H9 (cell line): ENCODE measurements around the gene CEMIP. TPM values are rescaled to one million over a fixed set of nuclear protein-coding genes. Genes with fewer than 3 reads are reported as not detected.

Experiments used
- DNase-seq: peaks from one replicate; pipeline ENCODE4 v3.0.0-alpha.2; 2017
- H2AFZ ChIP-seq: one replicate; pipeline ENCODE4 v1.6.1; 2013; ENCODE audit warnings: mild to moderate bottlenecking, low read length, control low read depth, moderate library complexity
- H2AK5ac ChIP-seq: 2 replicates; pipeline ENCODE4 v1.6.1; 2013; ENCODE audit warnings: low read length, control low read depth, mixed read lengths; ENCODE audit not compliant: insufficient read length
- H2BK120ac ChIP-seq: one replicate; pipeline ENCODE4 v1.6.1; 2013; ENCODE audit warnings: low read depth, mild to moderate bottlenecking, low read length, control low read depth, inconsistent platforms; ENCODE audit not compliant: poor library complexity, severe bottlenecking
- H2BK12ac ChIP-seq: 2 replicates; pipeline ENCODE4 v1.6.1; 2013; ENCODE audit warnings: low read length, control low read depth, mixed read lengths, low read depth; ENCODE audit not compliant: insufficient read length
- H2BK15ac ChIP-seq: 2 replicates; pipeline ENCODE4 v1.6.1; 2013; ENCODE audit warnings: low read depth, low read length, control low read depth
- H2BK20ac ChIP-seq: one replicate; pipeline ENCODE4 v1.6.1; 2013; ENCODE audit warnings: low read depth, mild to moderate bottlenecking, low read length, control low read depth, inconsistent platforms; ENCODE audit not compliant: poor library complexity, severe bottlenecking
- H2BK5ac ChIP-seq: 2 replicates; pipeline ENCODE4 v1.6.1; 2013; ENCODE audit warnings: low read length, control low read depth, mixed read lengths; ENCODE audit not compliant: insufficient read length
- H3K14ac ChIP-seq: 2 replicates; pipeline ENCODE4 v1.6.1; 2013; ENCODE audit warnings: low read length, control low read depth; ENCODE audit not compliant: insufficient read depth
- H3K18ac ChIP-seq: 2 replicates; pipeline ENCODE4 v1.6.1; 2013; ENCODE audit warnings: low read depth, mild to moderate bottlenecking, mixed read lengths, low read length, control low read depth; ENCODE audit not compliant: insufficient read length
- H3K23ac ChIP-seq: 2 replicates; pipeline ENCODE4 v1.6.1; 2013; ENCODE audit warnings: low read length, control low read depth, mixed read lengths, low read depth; ENCODE audit not compliant: insufficient read length
- H3K23me2 ChIP-seq: 2 replicates; pipeline ENCODE4 v1.6.1; 2013; ENCODE audit warnings: low read depth, mild to moderate bottlenecking, mixed read lengths, low read length, control low read depth; ENCODE audit not compliant: insufficient read length, poor library complexity, severe bottlenecking
- H3K27ac ChIP-seq: 2 replicates; pipeline ENCODE4 v1.5.1; 2013; ENCODE audit warnings: low read length, control low read depth, mixed read lengths, low read depth; ENCODE audit not compliant: insufficient read length
- H3K27me3 ChIP-seq: 2 replicates; pipeline ENCODE4 v1.6.1; 2013; ENCODE audit warnings: low read length, control low read depth, inconsistent platforms; ENCODE audit not compliant: insufficient read depth
- H3K4ac ChIP-seq: 2 replicates; pipeline ENCODE4 v1.6.1; 2013; ENCODE audit warnings: low read depth, mild to moderate bottlenecking, control low read depth, inconsistent platforms, low read length, moderate library complexity
- H3K4me1 ChIP-seq: 2 replicates; pipeline ENCODE4 v1.6.1; 2013; ENCODE audit warnings: low read length, control low read depth, inconsistent platforms; ENCODE audit not compliant: insufficient read depth
- H3K4me2 ChIP-seq: 2 replicates; pipeline ENCODE4 v1.6.1; 2013; ENCODE audit warnings: low read length, control low read depth, mixed read lengths; ENCODE audit not compliant: insufficient read length, insufficient read depth
- H3K56ac ChIP-seq: 2 replicates; pipeline ENCODE4 v1.6.1; 2013; ENCODE audit warnings: low read depth, mild to moderate bottlenecking, mixed read lengths, low read length, control low read depth; ENCODE audit not compliant: insufficient read length
- H3K79me1 ChIP-seq: 2 replicates; pipeline ENCODE4 v1.6.1; 2013; ENCODE audit warnings: low read depth, mild to moderate bottlenecking, moderate library complexity, low read length, control low read depth, inconsistent platforms; ENCODE audit not compliant: insufficient read depth, poor library complexity, severe bottlenecking
- H3K79me2 ChIP-seq: 2 replicates; pipeline ENCODE4 v1.6.1; 2013; ENCODE audit warnings: low read length, control low read depth, inconsistent platforms; ENCODE audit not compliant: insufficient read depth
- H3K9ac ChIP-seq: 2 replicates; pipeline ENCODE4 v1.6.1; 2013; ENCODE audit warnings: low read length, control low read depth, mixed read lengths; ENCODE audit not compliant: insufficient read length; ENCODE audit errors: extremely low read depth
- H3K9me3 ChIP-seq: one replicate; pipeline ENCODE4 v1.6.1; 2013; ENCODE audit warnings: low read depth, low read length, inconsistent platforms; ENCODE audit not compliant: control insufficient read depth
- H3T11ph ChIP-seq: one replicate; pipeline ENCODE4 v1.6.1; 2013; ENCODE audit warnings: mild to moderate bottlenecking, low read length, control low read depth, inconsistent platforms
- H4K20me1 ChIP-seq: one replicate; pipeline ENCODE4 v1.6.1; 2013; ENCODE audit not compliant: control insufficient read depth, insufficient read length, insufficient read depth
- H4K5ac ChIP-seq: 2 replicates; pipeline ENCODE4 v1.6.1; 2013; ENCODE audit warnings: low read depth, mild to moderate bottlenecking, mixed read lengths, low read length, control low read depth; ENCODE audit not compliant: insufficient read length
- H4K8ac ChIP-seq: replicated peaks from 2 replicates; pipeline ENCODE4 v1.6.1; 2013; ENCODE audit warnings: low read length, control low read depth, mixed read lengths, low read depth; ENCODE audit not compliant: insufficient read length
- H4K91ac ChIP-seq: 2 replicates; pipeline ENCODE4 v1.6.1; 2013; ENCODE audit warnings: low read depth, mild to moderate bottlenecking, moderate library complexity, mixed read lengths, low read length, control low read depth; ENCODE audit not compliant: insufficient read length
- H3K27ac Mint-ChIP-seq, 3 experiments: 2 replicates in 2 of 3; 3 replicates in 1 of 3; pipeline ENCODE4 v1.8.0; 2020 to 2021; ENCODE audit warnings: mixed read lengths in 3 of 3, mild to moderate bottlenecking in 1 of 3, moderate library complexity in 1 of 3
- H3K27me3 Mint-ChIP-seq: 2 replicates; pipeline ENCODE4 v1.8.0; 2021; ENCODE audit warnings: low read depth, mild to moderate bottlenecking, moderate library complexity, mixed read lengths
- H3K36me3 Mint-ChIP-seq, 3 experiments: 2 replicates in 2 of 3; 3 replicates in 1 of 3; pipeline ENCODE4 v1.8.0; 2020 to 2021; ENCODE audit warnings: low read depth in 3 of 3, mixed read lengths in 3 of 3; ENCODE audit not compliant: insufficient read depth in 1 of 3
- H3K4me1 Mint-ChIP-seq, 2 experiments: 2 replicates each; pipeline ENCODE4 v1.8.0; 2020; ENCODE audit warnings: mixed read lengths in 2 of 2
- H3K4me3 Mint-ChIP-seq, 2 experiments: 2 replicates in 1 of 2; 3 replicates in 1 of 2; pipeline ENCODE4 v1.8.0; 2020 to 2021; ENCODE audit warnings: mild to moderate bottlenecking in 2 of 2, mixed read lengths in 2 of 2, moderate library complexity in 1 of 2
- H3K9me3 Mint-ChIP-seq, 2 experiments: 2 replicates in 1 of 2; 3 replicates in 1 of 2; pipeline ENCODE4 v1.8.0; 2020; ENCODE audit warnings: mild to moderate bottlenecking in 2 of 2, mixed read lengths in 2 of 2, moderate library complexity in 1 of 2
- CTCF ChIP-seq: fragments of 200-600 bp; sonication (generic); conservative IDR thresholded peaks from 3 replicates; pipeline ENCODE4 v1.8.0; 2021; ENCODE audit warnings: antibody characterized with exemption, mild to moderate bottlenecking
- WGBS: extraction: QIAGEN DNeasy Blood & Tissue Kit; methylation state at CpG from one replicate; pipeline ENCODE4 v1.1.7; 2013; ENCODE audit warnings: missing lambda C conversion rate, low lambda C conversion rate, mixed read lengths; ENCODE audit not compliant: insufficient read length; ENCODE audit errors: extremely low coverage; 5-methylcytosine and 5-hydroxymethylcytosine counted together
- total RNA-seq: library from RNA; stranded (reverse); gene quantifications from 2 replicates; pipeline ENCODE4 v1.2.1, GENCODE V29; 2021

Gene CEMIP
- total RNA-seq, 1 experiment from 2014 or later: 0.09 TPM

- no peaks in the 10 kb centered on the region for H3K9me3 Mint-ChIP-seq
- H3K4me1 ChIP-seq: no peaks in the 10 kb centered on the region; the same call in 1 of the 2 replicates
- no peak overlapping the region for H3K23ac ChIP-seq
- no peak overlapping the region for H2BK5ac ChIP-seq
- H3K36me3 Mint-ChIP-seq: no peaks in the 10 kb centered on the region
- H3T11ph ChIP-seq: no peak overlapping the region
- H3K27ac Mint-ChIP-seq: no peak overlapping the region
- H3K4ac ChIP-seq: no peak overlapping the region
- DNase-seq: no peak
- no peak overlapping the region for H2BK20ac ChIP-seq
- no peaks in the 10 kb centered on the region for H3K79me2 ChIP-seq
- H4K5ac ChIP-seq: no peak overlapping the region
- no peak overlapping the region for H2BK120ac ChIP-seq
- no peak overlapping the region for H3K14ac ChIP-seq
- no peaks in the 10 kb centered on the region for H3K27me3 ChIP-seq
- H4K8ac ChIP-seq: no peak overlapping the region
- no peak overlapping the region for H3K27ac ChIP-seq
- peaks cover 2% of the 10 kb centered on the region in 2 experiments; a peak in 2 of 4 replicates for H3K4me1 Mint-ChIP-seq
- H3K4me2 ChIP-seq: no peak overlapping the region
- no peak for TF ChIP-seq CTCF
- no peak overlapping the region for H3K9ac ChIP-seq
- H3K18ac ChIP-seq: no peak overlapping the region
- H2BK12ac ChIP-seq: no peak overlapping the region
- no peak overlapping the region for H2AK5ac ChIP-seq
- WGBS: no CpG with 5 or more reads among the region's 5 CpGs
- no peak overlapping the region for H3K4me3 Mint-ChIP-seq
- H3K23me2 ChIP-seq: no peaks in the 10 kb centered on the region
- no peak overlapping the region for H4K91ac ChIP-seq
- peaks cover 9% of the 10 kb centered on the region for H3K27me3 Mint-ChIP-seq
- H2AFZ ChIP-seq: no peak overlapping the region
- H3K56ac ChIP-seq: no peak overlapping the region
- H2BK15ac ChIP-seq: no peak overlapping the region
- no peaks in the 10 kb centered on the region for H4K20me1 ChIP-seq
- no peaks in the 10 kb centered on the region for H3K79me1 ChIP-seq
- H3K9me3 ChIP-seq: no peaks in the 10 kb centered on the region
Observed at GRCh38 chr15:80790236-80790635, 11.1 kb downstream of the CEMIP start.
